GM18517 (cell line): ENCODE results near the gene CNEP1R1.
"Not testable (repeated sequence)": the region's sequence is repeated elsewhere in the genome, so short reads cannot be mapped to it uniquely, and the experiment has no call there.

ENCODE experiments used
- ATAC-seq: cut with Tn5 transposase; IDR thresholded peaks from one replicate; pipeline ENCODE4 v1.9.1; 2021; ENCODE audit warnings: mild to moderate bottlenecking, moderate library complexity; ENCODE audit not compliant: unreplicated experiment

Gene CNEP1R1

GRCh38 chr16:50024684-50025536, at the start of gene CNEP1R1:
Gene CNEP1R1, plus strand, starts transcription at chr16:50025225. Its CDS starts 91 bp downstream, at chr16:50025316.
- ATAC-seq = peak; percentile 99

- ATAC-seq = no peak
Measured at GRCh38 chr16:49977427-49977826, 47.6 kb upstream of the CNEP1R1 start.

- no peak for ATAC-seq
Measured at GRCh38 chr16:49978569-49979326, 46.3 kb upstream of the CNEP1R1 start.

- no peak for ATAC-seq
Measured at GRCh38 chr16:49980166-49980565, 44.9 kb upstream of the CNEP1R1 start.

- no peak for ATAC-seq
Measured at GRCh38 chr16:49986351-49987124, 38.5 kb upstream of the CNEP1R1 start.

- no peak for ATAC-seq
Measured at GRCh38 chr16:49987381-49987780, 37.6 kb upstream of the CNEP1R1 start.

- ATAC-seq = no peak
Measured at GRCh38 chr16:49992825-49993224, 32.2 kb upstream of the CNEP1R1 start.

- ATAC-seq = no peak
Measured at GRCh38 chr16:49993579-49993978, 31.4 kb upstream of the CNEP1R1 start.

- ATAC-seq = no peak
Measured at GRCh38 chr16:49994006-49994405, 31.0 kb upstream of the CNEP1R1 start.

GRCh38 chr16:49995720-49996119, 29.3 kb upstream of the CNEP1R1 start:
- no peak for ATAC-seq

- no peak for ATAC-seq
Measured at GRCh38 chr16:49997721-49998251, 27.2 kb upstream of the CNEP1R1 start.

GRCh38 chr16:49998991-49999390, 26.0 kb upstream of the CNEP1R1 start:
- ATAC-seq = no peak

GRCh38 chr16:50001144-50001543, 23.9 kb upstream of the CNEP1R1 start:
- no peak for ATAC-seq

GRCh38 chr16:50002190-50002589, 22.8 kb upstream of the CNEP1R1 start:
- no peak for ATAC-seq

- no peak for ATAC-seq
Measured at GRCh38 chr16:50004239-50004638, 20.8 kb upstream of the CNEP1R1 start.

- no peak for ATAC-seq
Measured at GRCh38 chr16:50006964-50007363, 18.1 kb upstream of the CNEP1R1 start.

- no peak for ATAC-seq
Measured at GRCh38 chr16:50007744-50008143, 17.3 kb upstream of the CNEP1R1 start.

- ATAC-seq = no peak
Measured at GRCh38 chr16:50010212-50010611, 14.8 kb upstream of the CNEP1R1 start.

GRCh38 chr16:50011707-50012106, 13.3 kb upstream of the CNEP1R1 start:
- ATAC-seq = no peak

- no peak for ATAC-seq
Measured at GRCh38 chr16:50012182-50012581, 12.8 kb upstream of the CNEP1R1 start.

- ATAC-seq = not testable (repeated sequence)
Measured at GRCh38 chr16:50014211-50014610, 10.8 kb upstream of the CNEP1R1 start.
